HepG2 (cell line): Measurements from ENCODE around the gene NOXA1. TPM values are rescaled to one million over a fixed set of nuclear protein-coding genes. Genes with fewer than 3 reads are reported as not detected.

Source experiments
- ATAC-seq: fragments of 200-7000 bp; cut with Tn5 transposase; 3 replicates; pipeline ENCODE4 v1.9.1; 2020; ENCODE audit warnings: mild to moderate bottlenecking, moderate library complexity
- BruUV-seq: library from RNA; stranded (reverse); fragments of 400-500 nt; replicated peaks from 2 replicates; lab custom pipeline; 2021; lab: Mats Ljungman, UMichigan
- CTCF ChIA-PET: fragments of 300-600 bp; formaldehyde crosslinking; extraction: SDS; loops from one replicate; lab custom pipeline; 2021; ENCODE audit warnings: low total read pairs, inconsistent platforms, low intra/inter-chr PET ratio; lab: Yijun Ruan, JAX
- POLR2A ChIA-PET: fragments of 350-600 bp; sonication (Branson Sonifier 250); formaldehyde crosslinking; loops from one replicate; lab custom pipeline; 2020; ENCODE audit warnings: antibody characterized with exemption, inconsistent platforms; lab: Yijun Ruan, JAX
- DNase-seq: peaks from one replicate; pipeline ENCODE4 v3.0.0-alpha.2; 2015; ENCODE audit warnings: low spot score
- FAIRE-seq: peaks from 3 replicates; lab custom pipeline; 2011; peaks lifted over from hg19 to GRCh38; lab: Jason Lieb, UNC
- H2AFZ ChIP-seq: one replicate; pipeline ENCODE4 v1.6.1; 2011; ENCODE audit warnings: low read length, inconsistent platforms
- H3K27ac ChIP-seq: fragments of 300-600 bp; 3 replicates; pipeline ENCODE4 v1.8.0; 2011; ENCODE audit warnings: mixed run types, mild to moderate bottlenecking, mixed read lengths, low read length, inconsistent platforms; ENCODE audit not compliant: insufficient read depth; ENCODE audit errors: extremely low read length
- H3K27me3 ChIP-seq, 2 experiments: fragments of 200-600 bp in 1 of 2; 2 replicates in 1 of 2; 3 replicates in 1 of 2; pipeline versions ENCODE4 v1.6.0 to v1.8.0; 2011; ENCODE audit warnings: low read length in 2 of 2, mild to moderate bottlenecking in 2 of 2, moderate library complexity in 2 of 2, inconsistent platforms in 1 of 2; ENCODE audit not compliant: insufficient read depth in 2 of 2, control insufficient read depth in 1 of 2
- H3K36me3 ChIP-seq, 2 experiments: fragments of 200-600 bp in 1 of 2; replicated peaks in 1 of 2; 2 replicates in 1 of 2; 3 replicates in 1 of 2; pipeline versions ENCODE4 v1.5.1 to v1.8.0; 2011; ENCODE audit warnings: low read length in 2 of 2, inconsistent platforms in 1 of 2; ENCODE audit not compliant: insufficient read depth in 2 of 2, control insufficient read depth in 1 of 2
- H3K4me1 ChIP-seq: 2 replicates; pipeline ENCODE4 v1.5.1; 2012; ENCODE audit warnings: low read length, inconsistent platforms; ENCODE audit not compliant: insufficient read depth
- H3K4me2 ChIP-seq: 2 replicates; pipeline ENCODE4 v1.6.0; 2011; ENCODE audit warnings: low read depth, low read length, inconsistent platforms
- H3K4me3 ChIP-seq, 3 experiments: fragments of 200-600 bp in 1 of 3; sonication (generic), shearing (Covaris generic) in 1 of 3; replicated peaks in 1 of 3; 2 replicates each; pipeline ENCODE4 v1.5.1; 2011 to 2016; ENCODE audit warnings: low read length in 3 of 3, inconsistent platforms in 2 of 3, low read depth in 2 of 3, mild to moderate bottlenecking in 2 of 3, control low read depth in 1 of 3, mixed read lengths in 1 of 3; ENCODE audit not compliant: insufficient read depth in 1 of 3
- H3K79me2 ChIP-seq: one replicate; pipeline ENCODE4 v1.6.1; 2011; ENCODE audit warnings: low read length, inconsistent platforms; ENCODE audit not compliant: insufficient read depth
- H3K9ac ChIP-seq: 2 replicates; pipeline ENCODE4 v1.6.0; 2011; ENCODE audit warnings: mild to moderate bottlenecking, low read depth, low read length, inconsistent platforms; ENCODE audit not compliant: insufficient read depth
- H3K9me3 ChIP-seq: 2 replicates; pipeline ENCODE4 v1.5.1; 2012; ENCODE audit warnings: mild to moderate bottlenecking, low read length
- H4K20me1 ChIP-seq: 2 replicates; pipeline ENCODE4 v1.6.0; 2011; ENCODE audit warnings: inconsistent platforms, mild to moderate bottlenecking, low read length, moderate library complexity; ENCODE audit not compliant: insufficient read depth
- ELK4 ChIP-seq: sonication (generic); formaldehyde crosslinking; IDR thresholded peaks from 2 replicates; pipeline ENCODE4 v1.9.0; 2021; ENCODE audit warnings: missing genetic modification reagents, borderline replicate concordance
- GPN1 ChIP-seq: sonication (generic); formaldehyde crosslinking; IDR thresholded peaks from 2 replicates; pipeline ENCODE4 v1.5.1; 2020; ENCODE audit warnings: missing genetic modification reagents, borderline replicate concordance
- PPARG ChIP-seq: conservative IDR thresholded peaks from 2 replicates; pipeline ENCODE4 v1.6.1; 2016; ENCODE audit warnings: missing biosample characterization, missing genetic modification reagents
- ZC3H4 ChIP-seq: sonication (generic); formaldehyde crosslinking; IDR thresholded peaks from 2 replicates; pipeline ENCODE4 v1.4.0; 2020; ENCODE audit warnings: missing genetic modification reagents, borderline replicate concordance
- ZNF276 ChIP-seq: sonication (generic); formaldehyde crosslinking; IDR thresholded peaks from 2 replicates; pipeline ENCODE4 v1.4.0; 2020; ENCODE audit warnings: mild to moderate bottlenecking, low read depth, missing genetic modification reagents
- ZNF768 ChIP-seq: sonication (generic); formaldehyde crosslinking; IDR thresholded peaks from 2 replicates; pipeline ENCODE4 v1.4.0; 2020; ENCODE audit warnings: missing genetic modification reagents
- WGBS: methylation state at CpG from one replicate; pipeline ENCODE4 v1.1.6; 2017; ENCODE audit warnings: low lambda C conversion rate; 5-methylcytosine and 5-hydroxymethylcytosine counted together
- in situ Hi-C: cut with HindIII; loops from 2 replicates; pipeline ENCODE4 v1.10.0; 2017; ENCODE audit warnings: low pct_unique_long_range_greater_than_20kb; ENCODE audit not compliant: extremely low pct_ligation_motif_present
- intact Hi-C: fragments of 100-400 bp; cut with micrococcal nuclease; formaldehyde crosslinking; loops from one replicate; pipeline ENCODE4 v1.10.0; 2022; ENCODE audit not compliant: unreplicated experiment
- polyA plus RNA-seq, 8 experiments: library from polyadenylated mRNA; depleted of rRNA in 3 of 8; stranded (reverse) in 7 of 8; unstranded in 1 of 8; fragments of >200 nt; fragmentation: Illumina TruSeq in 4 of 8; extraction: Trizol in 4 of 8; gene quantifications; 2 replicates each; pipeline versions ENCODE4 v1.2.1 to v1.2.3, GENCODE V29; 2011 to 2016; ENCODE audit warnings: low read depth in 4 of 8, missing spikeins in 1 of 8, mixed read lengths in 1 of 8; ENCODE audit not compliant: insufficient read depth in 1 of 8
- total RNA-seq, 5 experiments: library from RNA; depleted of rRNA; stranded (reverse); fragments of >200 nt; fragmentation: Illumina TruSeq; extraction: Trizol; gene quantifications; 2 replicates each; pipeline ENCODE4 v1.2.3, GENCODE V29; 2016; ENCODE audit warnings: low read depth in 1 of 5

Gene NOXA1
- total and polyA plus RNA-seq, 2 of the 13 experiments (the other 11 are each of a cell fraction or from before 2014, with no cell fraction given) = 0.78 to 1.2 TPM

- no peak overlapping the region for H3K27ac ChIP-seq
- no TSS peak for BruUV-seq
- H2AFZ ChIP-seq = no peak overlapping the region
- FAIRE-seq = no peak
- 75% methylated on average over 18 of the region's 18 CpGs for WGBS
- ATAC-seq = no peak
- in situ Hi-C loops (no loop called here), intact Hi-C loops (no loop called here)
- CTCF ChIA-PET = no interaction called here
- no peaks in the 10 kb centered on the region for H3K36me3 ChIP-seq
- no peaks in the 10 kb centered on the region for H4K20me1 ChIP-seq
- no peak overlapping the region for H3K4me3 ChIP-seq
- peaks cover 0 to 17% of the 10 kb centered on the region in 2 experiments; a peak in 4 of 5 replicates for H3K27me3 ChIP-seq
- TF ChIP-seq GPN1 (CRISPR knock-in tag) (no peak), ELK4 (CRISPR knock-in tag) (no peak), ZNF768 (CRISPR knock-in tag) (no peak), PPARG (CRISPR knock-in tag) (no peak), ZNF276 (no peak), ZC3H4 (no peak)
- no peak overlapping the region for H3K9ac ChIP-seq
- peaks cover 13% of the 10 kb centered on the region for H3K4me1 ChIP-seq
- POLR2A ChIA-PET = no interaction called here
- peaks cover 19% of the 10 kb centered on the region for H3K9me3 ChIP-seq
- no peak overlapping the region for H3K4me2 ChIP-seq
- DNase-seq = no peak
- no peaks in the 10 kb centered on the region for H3K79me2 ChIP-seq
Measured at GRCh38 chr9:137474271-137474670, 51.1 kb downstream of the NOXA1 start.
